H1 (cell line): Measurements from ENCODE around the gene RRAS2.

Source experiments
- CTCF ChIP-seq, 3 experiments: IDR thresholded peaks; 1 replicate in 2 of 3; 2 replicates in 1 of 3; pipeline versions ENCODE4 v1.5.1 to v1.6.1; 2011; ENCODE audit warnings: low read length in 3 of 3, mild to moderate bottlenecking in 3 of 3, inconsistent platforms in 2 of 3, low read depth in 1 of 3, moderate library complexity in 1 of 3; ENCODE audit not compliant: insufficient read depth in 1 of 3; ENCODE audit errors: control extremely low read depth in 1 of 3
- EZH2 ChIP-seq: fragments of 200-600 bp; sonication (generic); IDR thresholded peaks from 2 replicates; pipeline ENCODE4 v1.7.1; 2012; ENCODE audit warnings: low read depth, mild to moderate bottlenecking, moderate library complexity, low read length, inconsistent platforms; ENCODE audit not compliant: severe bottlenecking
- POLR2A ChIP-seq, 2 experiments: IDR thresholded peaks; 1 replicate in 1 of 2; 2 replicates in 1 of 2; pipeline ENCODE4 v1.6.1; 2011; ENCODE audit warnings: low read depth in 2 of 2, low read length in 2 of 2, mild to moderate bottlenecking in 2 of 2; ENCODE audit errors: control extremely low read depth in 1 of 2
- RFX5 ChIP-seq: IDR thresholded peaks from 2 replicates; pipeline ENCODE4 v1.6.1; 2011; ENCODE audit warnings: low read depth, low read length, improper control_type of control experiment, borderline replicate concordance
- SP1 ChIP-seq: IDR thresholded peaks from 2 replicates; pipeline ENCODE4 v1.6.1; 2011; ENCODE audit warnings: low read depth, low read length
- ZNF274 ChIP-seq: IDR thresholded peaks from 2 replicates; pipeline ENCODE4 v1.7.0; 2012; ENCODE audit warnings: low read length, borderline replicate concordance; ENCODE audit errors: extremely low read depth

- TF ChIP-seq EZH2, result no peak
- TF ChIP-seq RFX5, result no peak
- TF ChIP-seq POLR2A (IDR thresholded peaks at IDR 0.05; ENCODE audit: control extremely low read depth in 1 of 2, low read depth in 2 of 2, low read length in 2 of 2), result no peak
- no peak for TF ChIP-seq SP1
- no peak for TF ChIP-seq ZNF274
- no peak for TF ChIP-seq CTCF (IDR thresholded peaks at IDR 0.05; ENCODE audit: control extremely low read depth in 1 of 3, insufficient read depth in 1 of 3, low read depth in 1 of 3, low read length in 3 of 3)
Observed at GRCh38 chr11:14269692-14270573, 89.0 kb downstream of the RRAS2 start.
